ENCODE measurements around the gene SMAD3. TPM values are rescaled to one million over a fixed set of nuclear protein-coding genes. Genes with fewer than 3 reads are reported as not detected.
A peak's percentile ranks its signal among the peaks of the same experiment; 100 is the strongest.

Gene SMAD3
- total RNA-seq, 1 donor from 2014 or later: 25.7 TPM

- Histone ChIP-seq H3K36me3 (peaks cover 61% of the 10 kb centered on the region), H3K27ac (peak overlapping the region; percentile 53), H3K9me3 (no peaks in the 10 kb centered on the region), H3K27me3 (ENCODE audit: low read depth) (no peaks in the 10 kb centered on the region), H3K4me3 (no peak overlapping the region), H3K4me1 (peaks cover 37% of the 10 kb centered on the region)
- intact Hi-C loops (cut with DNase I): no loop called here
- DNase-seq: no peak
- peak; percentile 20 to 28 for ATAC-seq
- TF ChIP-seq CTCF (IDR thresholded peaks at IDR 0.05): no peak
Measured at GRCh38 chr15:67186226-67186649, 120.8 kb downstream of the SMAD3 start.

- Histone ChIP-seq H3K27me3 (ENCODE audit: low read depth) (no peaks in the 10 kb centered on the region), H3K36me3 (peaks cover 61% of the 10 kb centered on the region), H3K4me3 (no peak overlapping the region), H3K4me1 (peaks cover 37% of the 10 kb centered on the region), H3K9me3 (no peaks in the 10 kb centered on the region), H3K27ac (peak overlapping the region; percentile 53)
- ATAC-seq: no peak
- intact Hi-C loops (cut with DNase I): no loop called here
- no peak for TF ChIP-seq CTCF (IDR thresholded peaks at IDR 0.05)
- no peak for DNase-seq
Measured at GRCh38 chr15:67186688-67187087, 121.3 kb downstream of the SMAD3 start.

GRCh38 chr15:67187351-67187854, 122.0 kb downstream of the SMAD3 start:
- no peak overlapping the region for H3K4me3 ChIP-seq
- DNase-seq: no peak
- no peaks in the 10 kb centered on the region for H3K27me3 ChIP-seq (ENCODE audit: low read depth)
- H3K4me1 ChIP-seq: peaks cover 37% of the 10 kb centered on the region
- no peak for ATAC-seq
- TF ChIP-seq CTCF (IDR thresholded peaks at IDR 0.05): no peak
- peaks cover 64% of the 10 kb centered on the region for H3K36me3 ChIP-seq
- no peaks in the 10 kb centered on the region for H3K9me3 ChIP-seq
- intact Hi-C loops (cut with DNase I): no loop called here
- peak overlapping the region; percentile 18 for H3K27ac ChIP-seq

GRCh38 chr15:67188551-67189218, 123.3 kb downstream of the SMAD3 start:
- intact Hi-C loops (cut with DNase I): no loop called here
- no peak for TF ChIP-seq CTCF (IDR thresholded peaks at IDR 0.05)
- DNase-seq (no peak), ATAC-seq (peak in 1 of 2 donors; percentile 5)
- Histone ChIP-seq H3K4me3 (no peak overlapping the region), H3K9me3 (no peaks in the 10 kb centered on the region), H3K27me3 (ENCODE audit: low read depth) (no peaks in the 10 kb centered on the region), H3K36me3 (peaks cover 75% of the 10 kb centered on the region), H3K4me1 (peaks cover 38% of the 10 kb centered on the region), H3K27ac (peak overlapping the region; percentile 74)

GRCh38 chr15:67189326-67190051, 124.1 kb downstream of the SMAD3 start:
- peak; percentile 40 to 41 for ATAC-seq
- no peak overlapping the region for H3K4me3 ChIP-seq
- peak overlapping the region; percentile 74 for H3K27ac ChIP-seq
- no peaks in the 10 kb centered on the region for H3K27me3 ChIP-seq (ENCODE audit: low read depth)
- no peaks in the 10 kb centered on the region for H3K9me3 ChIP-seq
- H3K36me3 ChIP-seq: peaks cover 81% of the 10 kb centered on the region
- TF ChIP-seq CTCF (IDR thresholded peaks at IDR 0.05): no peak
- H3K4me1 ChIP-seq: peaks cover 40% of the 10 kb centered on the region
- DNase-seq: no peak
- intact Hi-C loops (cut with DNase I): no loop called here

Data from lower lobe of right lung (tissue), 2 donors.